ENCODE measurements around the gene RICTOR.

DNA sequence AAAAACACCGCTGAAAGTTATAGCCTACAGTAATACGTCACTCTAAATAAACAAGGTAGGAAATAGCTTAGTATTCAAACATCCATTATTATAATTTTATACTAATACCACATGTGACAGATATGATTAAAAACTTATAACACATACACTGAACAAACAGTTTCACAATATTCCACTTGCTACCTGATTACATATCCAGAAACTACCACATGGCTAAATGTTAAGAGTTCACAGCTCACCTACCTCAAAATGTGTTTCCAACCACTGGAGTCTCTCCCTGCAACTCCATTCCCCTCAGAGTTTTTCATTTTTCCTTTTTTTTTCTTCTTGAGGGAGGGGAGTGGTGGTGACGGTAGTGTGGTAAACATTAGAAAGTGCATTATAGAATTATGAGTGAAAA lies 12.1 kb downstream of the RICTOR start:
- no peak for TF ChIP-seq POLR2AphosphoS5 (IDR thresholded peaks at IDR 0.05; ENCODE audit: low read depth, low read length)
- TF ChIP-seq POLR2A (IDR thresholded peaks at IDR 0.05; ENCODE audit: low read depth, low read length): no peak
- no peak for TF ChIP-seq TAF1 (IDR thresholded peaks at IDR 0.05; ENCODE audit: low read depth, low read length)
- TF ChIP-seq SPI1 (IDR thresholded peaks at IDR 0.05; ENCODE audit: low read depth, low read length): no peak
- no peak for TF ChIP-seq PAX5 (IDR thresholded peaks at IDR 0.05; ENCODE audit: insufficient read depth, low read length, severe bottlenecking)
